ENCODE results near the gene PGS1.

PGS1 gene

DNA sequence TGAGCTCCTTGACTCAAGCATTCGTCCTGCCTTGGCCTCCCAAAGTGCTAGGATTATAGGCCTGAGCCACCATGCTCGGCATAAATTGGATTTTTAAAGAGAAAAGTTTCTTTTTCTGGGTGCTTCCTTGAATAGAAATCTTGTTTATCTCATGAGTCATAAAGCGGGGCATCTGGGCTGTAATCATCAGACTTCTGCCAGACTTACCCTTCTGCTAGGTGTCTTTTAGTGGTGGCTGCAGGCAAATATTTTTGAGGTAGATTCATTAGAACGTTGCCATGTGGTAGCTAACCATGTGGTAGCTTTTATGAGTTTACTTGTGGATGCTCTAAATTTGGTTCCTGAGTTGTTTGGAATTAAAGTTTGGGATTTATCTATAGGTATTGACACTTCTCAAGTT is 13.4 kb downstream of the PGS1 start:
- Histone ChIP-seq H3K4me2 (ENCODE audit: low read depth, low read length, poor library complexity, severe bottlenecking) (no peak overlapping the region), H3K9ac (ENCODE audit: low read length) (no peak overlapping the region), H3K9me2 (replicated peaks; ENCODE audit: insufficient read depth, low read length) (no peaks in the 10 kb centered on the region), H3K4me3 (ENCODE audit: insufficient read depth, low read length, poor library complexity, severe bottlenecking) (no peak overlapping the region), H3K79me2 (ENCODE audit: insufficient read depth, low read length) (peaks cover 53% of the 10 kb centered on the region), H3K36me3 (ENCODE audit: low read length) (no peaks in the 10 kb centered on the region), H4K20me1 (ENCODE audit: low read depth, low read length) (no peaks in the 10 kb centered on the region), H3K9me3 (ENCODE audit: insufficient read depth, low read length) (no peaks in the 10 kb centered on the region), H2AFZ (ENCODE audit: low read depth, low read length, severe bottlenecking) (no peak overlapping the region), H3F3A (ENCODE audit: insufficient read depth) (peaks cover 11% of the 10 kb centered on the region), H3K27ac (ENCODE audit: low read depth, low read length) (no peak overlapping the region), H3K27me3 (ENCODE audit: low read length) (no peaks in the 10 kb centered on the region)
- TF ChIP-seq EZH2phosphoT487 (conservative IDR thresholded peaks at IDR 0.05; ENCODE audit: low read length): no peak
- TF ChIP-seq, protein P1, sequence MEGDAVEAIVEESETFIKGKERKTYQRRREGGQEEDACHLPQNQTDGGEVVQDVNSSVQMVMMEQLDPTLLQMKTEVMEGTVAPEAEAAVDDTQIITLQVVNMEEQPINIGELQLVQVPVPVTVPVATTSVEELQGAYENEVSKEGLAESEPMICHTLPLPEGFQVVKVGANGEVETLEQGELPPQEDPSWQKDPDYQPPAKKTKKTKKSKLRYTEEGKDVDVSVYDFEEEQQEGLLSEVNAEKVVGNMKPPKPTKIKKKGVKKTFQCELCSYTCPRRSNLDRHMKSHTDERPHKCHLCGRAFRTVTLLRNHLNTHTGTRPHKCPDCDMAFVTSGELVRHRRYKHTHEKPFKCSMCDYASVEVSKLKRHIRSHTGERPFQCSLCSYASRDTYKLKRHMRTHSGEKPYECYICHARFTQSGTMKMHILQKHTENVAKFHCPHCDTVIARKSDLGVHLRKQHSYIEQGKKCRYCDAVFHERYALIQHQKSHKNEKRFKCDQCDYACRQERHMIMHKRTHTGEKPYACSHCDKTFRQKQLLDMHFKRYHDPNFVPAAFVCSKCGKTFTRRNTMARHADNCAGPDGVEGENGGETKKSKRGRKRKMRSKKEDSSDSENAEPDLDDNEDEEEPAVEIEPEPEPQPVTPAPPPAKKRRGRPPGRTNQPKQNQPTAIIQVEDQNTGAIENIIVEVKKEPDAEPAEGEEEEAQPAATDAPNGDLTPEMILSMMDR (IDR thresholded peaks at IDR 0.05; ENCODE audit: insufficient read depth, low read length, poor library complexity, severe bottlenecking): no peak

DNA sequence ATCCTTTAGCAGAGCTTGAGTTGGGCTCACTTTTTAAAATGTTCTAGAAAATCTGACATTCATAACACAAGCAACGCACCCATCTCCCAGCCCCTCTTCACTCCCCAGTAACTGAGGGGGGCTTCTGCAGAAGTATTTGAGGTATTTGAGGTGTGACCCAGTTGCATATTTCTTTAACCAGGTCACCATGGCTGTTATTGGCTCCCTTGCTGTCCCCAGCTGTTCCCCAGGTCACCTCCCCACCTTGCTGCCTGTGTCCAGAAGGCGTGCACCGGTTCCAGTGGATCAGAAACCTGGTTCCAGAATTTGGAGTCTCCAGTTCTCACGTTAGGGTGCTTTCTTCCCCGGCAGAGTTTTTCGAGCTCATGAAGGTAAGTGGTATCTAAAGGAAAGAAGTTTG is 13.8 kb downstream of the PGS1 start:
- Histone ChIP-seq H3K4me2 (ENCODE audit: low read depth, low read length, poor library complexity, severe bottlenecking) (no peak overlapping the region), H4K20me1 (ENCODE audit: low read depth, low read length) (no peaks in the 10 kb centered on the region), H3K9me2 (replicated peaks; ENCODE audit: insufficient read depth, low read length) (no peaks in the 10 kb centered on the region), H3F3A (ENCODE audit: insufficient read depth) (peaks cover 11% of the 10 kb centered on the region), H3K9ac (ENCODE audit: low read length) (no peak overlapping the region), H3K36me3 (ENCODE audit: low read length) (no peaks in the 10 kb centered on the region), H3K4me3 (ENCODE audit: insufficient read depth, low read length, poor library complexity, severe bottlenecking) (no peak overlapping the region), H2AFZ (ENCODE audit: low read depth, low read length, severe bottlenecking) (no peak overlapping the region), H3K9me3 (ENCODE audit: insufficient read depth, low read length) (no peaks in the 10 kb centered on the region), H3K27ac (ENCODE audit: low read depth, low read length) (no peak overlapping the region), H3K79me2 (ENCODE audit: insufficient read depth, low read length) (peaks cover 49% of the 10 kb centered on the region), H3K27me3 (ENCODE audit: low read length) (no peaks in the 10 kb centered on the region)
- TF ChIP-seq EZH2phosphoT487 (conservative IDR thresholded peaks at IDR 0.05; ENCODE audit: low read length): no peak
- TF ChIP-seq, protein P1 (IDR thresholded peaks at IDR 0.05; ENCODE audit: insufficient read depth, low read length, poor library complexity, severe bottlenecking): no peak

DNA sequence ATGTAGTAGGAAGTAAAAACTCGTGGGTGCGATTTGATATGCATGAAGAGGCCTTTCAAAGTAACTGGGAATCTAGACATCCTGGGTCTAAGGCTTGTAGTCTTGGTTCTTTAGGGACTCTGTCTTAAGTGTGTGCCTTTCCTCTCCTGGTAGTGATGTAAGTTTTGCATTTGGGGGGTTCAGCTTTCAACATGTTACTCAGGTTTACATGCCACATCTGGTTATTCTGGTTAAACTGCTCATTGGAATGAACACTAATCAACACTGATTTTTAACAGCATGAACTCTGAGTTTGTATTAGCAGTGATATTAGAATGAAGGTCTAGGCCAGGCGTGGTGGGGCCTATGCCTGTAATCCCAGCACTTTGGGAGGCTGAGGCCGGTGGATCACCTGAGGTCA is 15.1 kb downstream of the PGS1 start:
- H3K27ac ChIP-seq (ENCODE audit: low read depth, low read length): no peak overlapping the region
- H3K79me2 ChIP-seq (ENCODE audit: insufficient read depth, low read length): peaks cover 37% of the 10 kb centered on the region
- H3K4me2 ChIP-seq (ENCODE audit: low read depth, low read length, poor library complexity, severe bottlenecking): no peak overlapping the region
- no peak overlapping the region for H3K9ac ChIP-seq (ENCODE audit: low read length)
- no peaks in the 10 kb centered on the region for H3K9me3 ChIP-seq (ENCODE audit: insufficient read depth, low read length)
- H3K4me3 ChIP-seq (ENCODE audit: insufficient read depth, low read length, poor library complexity, severe bottlenecking): no peak overlapping the region
- H3F3A ChIP-seq (ENCODE audit: insufficient read depth): peaks cover 2% of the 10 kb centered on the region
- no peaks in the 10 kb centered on the region for H3K36me3 ChIP-seq (ENCODE audit: low read length)
- H3K9me2 ChIP-seq (replicated peaks; ENCODE audit: insufficient read depth, low read length): no peaks in the 10 kb centered on the region
- H2AFZ ChIP-seq (ENCODE audit: low read depth, low read length, severe bottlenecking): no peak overlapping the region
- TF ChIP-seq, protein P1 (IDR thresholded peaks at IDR 0.05; ENCODE audit: insufficient read depth, low read length, poor library complexity, severe bottlenecking): no peak
- no peak for TF ChIP-seq EZH2phosphoT487 (conservative IDR thresholded peaks at IDR 0.05; ENCODE audit: low read length)
- no peaks in the 10 kb centered on the region for H4K20me1 ChIP-seq (ENCODE audit: low read depth, low read length)
- no peaks in the 10 kb centered on the region for H3K27me3 ChIP-seq (ENCODE audit: low read length)
